GM10266 (cell line): ENCODE results near the gene AKAP9.

Experiments
- DNase-seq: peaks from one replicate; pipeline ENCODE4 v3.0.0; 2012; ENCODE audit errors: extremely low spot score
- TF ChIP-seq, protein P1 (sequence below): IDR thresholded peaks from 2 replicates; pipeline ENCODE4 v1.5.1; 2012; ENCODE audit warnings: mild to moderate bottlenecking, low read depth; ENCODE audit not compliant: control insufficient read depth, insufficient read depth; ENCODE audit errors: missing control alignments

Gene AKAP9

DNA sequence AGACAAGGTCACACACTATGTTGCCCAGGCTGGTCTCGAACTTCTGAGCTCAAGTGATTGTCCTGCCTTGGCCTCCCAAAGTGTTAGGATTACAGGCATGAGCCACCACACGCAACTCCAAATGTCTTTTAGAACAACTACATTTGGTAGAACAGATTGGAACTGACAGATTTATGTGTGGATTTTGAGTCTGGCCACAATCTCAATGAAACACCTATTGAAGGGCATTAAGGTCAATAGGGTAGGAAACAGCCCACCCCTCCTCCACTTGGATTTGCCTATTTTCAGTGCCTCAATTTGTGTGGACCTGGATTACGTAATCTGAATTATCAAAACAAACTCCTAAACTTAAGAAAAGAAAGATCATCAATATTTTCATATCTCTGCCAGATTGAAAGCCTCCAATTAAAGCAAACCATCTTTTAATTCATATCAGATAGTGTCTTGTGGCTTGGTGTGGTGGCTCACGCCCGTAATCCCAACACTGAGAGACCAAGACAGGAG lies 209.1 kb downstream of the AKAP9 start:
- TF ChIP-seq, protein P1, sequence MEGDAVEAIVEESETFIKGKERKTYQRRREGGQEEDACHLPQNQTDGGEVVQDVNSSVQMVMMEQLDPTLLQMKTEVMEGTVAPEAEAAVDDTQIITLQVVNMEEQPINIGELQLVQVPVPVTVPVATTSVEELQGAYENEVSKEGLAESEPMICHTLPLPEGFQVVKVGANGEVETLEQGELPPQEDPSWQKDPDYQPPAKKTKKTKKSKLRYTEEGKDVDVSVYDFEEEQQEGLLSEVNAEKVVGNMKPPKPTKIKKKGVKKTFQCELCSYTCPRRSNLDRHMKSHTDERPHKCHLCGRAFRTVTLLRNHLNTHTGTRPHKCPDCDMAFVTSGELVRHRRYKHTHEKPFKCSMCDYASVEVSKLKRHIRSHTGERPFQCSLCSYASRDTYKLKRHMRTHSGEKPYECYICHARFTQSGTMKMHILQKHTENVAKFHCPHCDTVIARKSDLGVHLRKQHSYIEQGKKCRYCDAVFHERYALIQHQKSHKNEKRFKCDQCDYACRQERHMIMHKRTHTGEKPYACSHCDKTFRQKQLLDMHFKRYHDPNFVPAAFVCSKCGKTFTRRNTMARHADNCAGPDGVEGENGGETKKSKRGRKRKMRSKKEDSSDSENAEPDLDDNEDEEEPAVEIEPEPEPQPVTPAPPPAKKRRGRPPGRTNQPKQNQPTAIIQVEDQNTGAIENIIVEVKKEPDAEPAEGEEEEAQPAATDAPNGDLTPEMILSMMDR: no peak
- DNase-seq: no peak

DNA sequence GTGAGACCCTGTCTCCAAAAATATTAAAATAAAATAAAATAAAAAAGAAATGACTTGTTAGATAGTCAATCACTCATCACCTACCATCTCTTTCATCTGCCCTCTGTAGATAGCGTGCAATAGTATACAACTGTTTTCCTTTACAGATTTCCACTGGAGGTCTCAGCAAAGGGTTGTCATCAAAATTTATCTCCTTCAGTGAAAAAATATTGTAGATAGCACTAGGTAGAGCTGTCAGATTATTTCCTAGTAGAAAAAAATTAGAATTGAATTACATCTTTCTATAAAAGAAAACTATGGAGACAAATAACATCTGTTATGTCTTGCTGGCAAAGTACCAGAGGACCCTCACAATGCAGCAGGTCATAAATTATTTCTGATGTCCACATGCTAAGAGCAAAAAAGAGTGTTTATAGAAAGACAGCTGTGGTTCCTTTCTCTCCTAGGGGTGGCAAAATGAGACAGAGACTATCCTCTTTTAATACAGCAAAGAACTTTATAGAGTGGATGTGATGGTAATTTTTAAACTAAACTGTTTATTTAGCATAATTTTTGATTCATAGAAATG lies 209.9 kb downstream of the AKAP9 start:
- TF ChIP-seq, protein P1: no peak
- no peak for DNase-seq

DNA sequence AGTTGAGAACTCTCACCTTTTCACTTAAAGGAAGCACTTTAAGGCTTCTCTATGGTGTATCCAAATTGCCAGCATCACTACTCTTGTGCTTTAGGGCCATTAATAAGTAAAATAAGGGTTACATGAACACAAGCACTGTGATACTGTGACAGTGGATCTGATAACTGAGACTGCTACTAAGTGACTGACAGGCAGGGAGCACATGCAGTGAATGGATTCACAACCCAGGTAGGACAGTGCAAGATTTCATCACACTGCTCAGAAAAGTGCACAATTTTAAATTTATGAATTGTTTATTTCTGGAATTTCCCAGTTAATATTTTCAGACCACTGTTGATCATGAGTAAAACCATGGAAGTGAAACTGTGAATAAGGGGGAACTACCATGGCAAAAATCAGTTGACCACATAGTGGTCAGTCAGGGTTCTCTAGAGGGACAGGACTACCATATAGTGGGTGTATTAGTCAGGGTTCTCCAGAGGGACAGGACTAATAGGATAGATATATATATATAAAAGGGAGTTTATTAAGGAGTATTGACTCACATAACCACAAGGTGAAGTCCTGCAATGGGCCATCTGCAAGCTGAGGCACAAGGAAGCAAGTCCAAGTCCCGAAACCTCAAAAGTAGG lies 214.6 kb downstream of the AKAP9 start:
- DNase-seq: no peak
- TF ChIP-seq, protein P1: no peak

DNA sequence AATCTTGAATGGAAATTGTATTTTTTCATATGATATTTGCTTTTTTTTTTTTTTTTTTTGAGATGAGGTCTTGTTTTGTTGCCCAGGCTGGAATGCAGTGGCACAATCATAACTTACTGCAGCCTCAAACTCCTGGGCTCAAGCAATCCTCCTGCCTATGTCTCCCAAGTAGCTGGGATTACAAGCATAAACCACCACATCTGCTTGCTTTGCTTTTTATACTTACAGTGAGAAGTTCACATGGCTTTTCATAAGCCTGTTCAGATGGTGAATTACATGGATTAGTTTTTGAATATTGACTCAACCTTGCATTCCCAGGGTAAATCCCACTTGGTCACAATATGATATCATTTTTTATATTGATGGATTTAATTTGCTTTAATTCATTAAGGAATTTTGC lies 216.3 kb downstream of the AKAP9 start:
- no peak for DNase-seq
- TF ChIP-seq, protein P1: no peak

DNA sequence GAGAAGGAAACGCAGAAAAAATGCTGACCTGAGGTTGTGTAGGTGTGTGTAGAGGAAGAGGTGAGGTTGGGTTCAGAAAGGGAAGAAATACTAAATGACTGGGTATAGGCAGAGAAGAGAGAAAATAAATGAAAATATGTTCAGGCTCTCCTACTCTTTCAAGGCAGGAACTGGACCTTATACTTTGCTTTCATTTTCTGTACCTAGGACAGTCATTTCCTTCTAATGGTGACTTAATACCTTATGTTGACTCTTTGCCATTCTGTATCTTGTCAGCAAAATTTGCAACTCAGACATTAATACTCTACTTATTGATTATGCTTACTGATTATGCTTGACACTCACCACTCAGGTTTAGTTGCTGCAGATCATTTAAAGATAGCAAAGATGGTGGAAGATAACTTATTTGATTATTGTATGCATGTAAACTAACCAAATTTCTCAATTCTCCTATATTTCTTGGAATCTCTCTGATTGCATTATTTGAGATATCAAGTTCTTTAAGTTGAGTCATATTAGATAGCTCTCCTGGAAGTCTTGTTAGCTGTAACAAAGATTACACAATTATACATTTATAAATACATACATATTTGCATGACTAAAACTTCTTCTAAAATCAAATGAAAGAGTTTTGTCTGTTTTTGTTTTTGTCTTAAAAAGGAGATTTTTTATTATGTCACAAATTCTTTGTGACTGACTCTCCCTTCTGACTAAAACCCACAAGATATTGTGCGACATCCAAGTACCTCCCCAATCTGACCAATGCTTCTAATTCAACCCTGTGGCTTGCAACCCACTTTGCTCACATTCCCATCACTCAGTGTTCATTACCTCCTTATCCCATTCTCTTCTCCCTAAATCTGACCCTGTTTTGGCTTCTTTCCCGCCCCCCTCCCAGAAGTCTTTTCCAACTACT lies 218.3 kb downstream of the AKAP9 start:
- DNase-seq: no peak
- TF ChIP-seq, protein P1: no peak
